GM19023 (cell line): ENCODE measurements around the gene NOS3.

ENCODE experiments used
- ATAC-seq: cut with Tn5 transposase; IDR thresholded peaks from one replicate; pipeline ENCODE4 v1.9.1; 2021; ENCODE audit warnings: mild to moderate bottlenecking, moderate library complexity; ENCODE audit not compliant: unreplicated experiment

Gene NOS3

GRCh38 chr7:151053751-151054150 is 62.9 kb downstream of the NOS3 start:
- no peak for ATAC-seq

DNA sequence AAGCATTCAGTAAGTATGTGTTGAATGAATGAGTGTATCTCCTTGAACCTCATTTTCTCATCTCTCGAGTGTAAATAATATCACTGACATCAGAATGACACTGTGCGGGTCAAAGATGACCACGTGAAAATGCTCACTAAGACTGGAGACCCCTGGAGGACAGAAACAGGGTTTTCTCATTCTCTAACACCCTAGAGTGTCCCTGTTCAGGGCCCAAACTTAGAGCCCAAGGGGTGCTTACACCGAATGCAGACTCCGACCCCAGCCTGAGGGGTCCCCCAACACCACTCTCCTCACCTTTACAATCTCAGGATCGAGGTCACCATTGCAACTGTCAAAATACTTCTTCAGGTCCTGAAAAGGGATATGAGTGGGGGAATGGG is 65.5 kb downstream of the NOS3 start:
- ATAC-seq: no peak

DNA sequence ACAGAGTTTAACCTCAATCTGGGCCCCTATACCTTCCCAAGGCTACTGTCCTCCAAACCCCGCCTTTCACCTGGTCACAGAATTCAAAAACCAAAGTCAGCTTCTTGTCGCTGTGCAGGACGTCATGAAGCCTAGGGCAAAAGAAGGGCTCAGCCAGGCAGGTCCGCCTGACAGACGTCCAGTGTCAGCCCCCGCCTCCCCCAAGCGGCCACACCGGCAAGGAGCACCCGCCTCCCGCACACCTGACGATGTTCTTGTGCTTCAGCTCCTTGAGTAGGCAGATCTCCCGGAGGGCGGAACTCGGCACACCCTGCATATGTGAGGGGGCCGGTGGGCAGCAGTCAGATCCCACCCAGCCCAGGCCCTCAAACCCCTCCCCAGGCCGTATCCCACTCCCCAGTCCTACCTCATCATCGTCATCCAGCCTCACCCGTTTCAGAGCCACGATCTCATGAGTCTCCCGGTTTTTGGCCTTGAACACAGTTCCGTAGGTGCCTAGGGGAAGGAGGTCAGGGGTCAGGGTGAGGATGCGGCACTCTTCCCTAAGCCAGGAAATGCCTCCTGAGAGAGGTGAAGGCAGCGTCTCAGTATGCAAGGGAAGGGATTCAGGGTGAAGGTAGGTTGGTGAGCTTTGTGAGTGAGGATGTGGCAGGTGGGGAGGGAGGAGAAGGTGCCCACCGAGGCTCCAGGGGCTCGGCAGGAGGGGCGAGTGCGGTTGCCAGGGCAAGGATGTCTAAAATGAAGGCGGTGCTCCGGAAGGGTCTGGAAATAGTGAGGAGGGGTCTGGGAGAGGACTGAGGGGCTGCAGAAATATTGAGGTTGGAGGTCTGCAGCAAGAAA is 66.1 kb downstream of the NOS3 start:
- no peak for ATAC-seq

- peak; percentile 16 for ATAC-seq
These were observed 66.7 kb downstream of the NOS3 start, which contains the start of gene CDK5 for GRCh38 chr7:151057506-151057988. CDK5 (minus strand) TSS chr7:151057897; CDS start chr7:151057848, 49 bp downstream.

- peak; percentile 87 for ATAC-seq
These were observed 67.4 kb downstream of the NOS3 start for GRCh38 chr7:151057989-151058780.

DNA sequence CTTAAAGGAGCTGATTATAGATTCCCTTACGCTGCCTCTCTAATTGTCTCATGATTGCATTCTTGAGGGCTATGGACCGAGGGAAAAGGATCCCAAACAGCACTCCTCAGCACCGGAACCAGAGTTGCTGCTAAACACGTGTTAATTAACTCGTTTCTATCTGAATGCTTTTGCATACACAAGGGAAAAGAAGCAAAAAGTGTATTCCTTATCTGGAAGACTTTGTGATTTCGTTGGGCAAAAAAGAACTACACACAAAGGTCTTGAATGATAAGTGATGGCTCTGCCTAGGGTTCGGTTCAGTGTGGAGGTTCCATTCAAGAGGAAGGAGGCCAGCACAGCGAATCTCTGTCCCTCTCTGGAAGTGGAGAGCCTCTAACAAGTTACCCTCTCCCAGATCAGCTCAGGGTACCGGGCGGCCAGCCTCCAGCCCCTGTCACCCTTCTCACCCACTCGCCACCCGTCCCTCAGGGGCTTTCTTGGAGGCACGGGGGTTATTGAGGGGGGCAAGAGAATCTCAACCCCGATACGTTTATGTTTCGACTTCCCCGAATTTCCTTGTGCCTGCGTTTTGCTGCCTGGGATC is 68.1 kb downstream of the NOS3 start:
- ATAC-seq: no peak

DNA sequence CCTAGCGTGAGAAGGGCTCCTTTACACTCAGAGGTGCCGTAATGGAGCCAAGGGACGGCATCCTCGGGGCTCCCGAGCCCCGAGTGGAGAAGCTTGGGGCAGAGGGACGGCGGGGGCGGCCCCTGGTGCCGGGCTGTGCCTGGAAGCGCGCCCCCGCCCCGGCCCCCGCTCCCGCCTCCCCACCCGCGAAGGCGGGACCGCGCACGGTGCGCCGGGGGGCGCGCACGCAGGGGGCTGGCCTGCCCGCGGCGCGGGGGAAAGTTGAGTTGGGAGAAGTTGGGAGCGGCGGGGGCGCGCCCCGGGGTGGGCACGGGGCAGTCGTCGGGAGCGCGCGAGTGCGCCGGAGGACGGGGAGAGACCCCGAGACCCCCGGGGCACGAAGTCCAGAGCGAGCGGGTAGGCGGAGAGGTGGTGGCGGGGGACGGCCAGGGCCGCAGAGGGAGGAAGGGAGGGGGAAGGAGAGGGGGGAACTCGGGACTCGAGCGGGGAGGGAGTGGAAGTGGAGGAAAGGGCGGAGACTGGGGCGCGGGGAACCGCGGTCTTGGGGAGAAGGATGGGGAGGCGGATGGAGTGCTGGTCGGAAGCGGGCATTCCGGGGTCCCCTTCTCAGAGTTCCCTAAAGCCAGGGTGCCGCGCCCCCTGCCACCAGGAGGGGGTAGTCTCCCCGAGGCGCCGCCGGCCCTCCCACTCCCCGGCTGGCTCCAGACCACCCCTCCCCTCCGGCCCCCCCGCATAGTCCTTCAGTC is 68.7 kb downstream of the NOS3 start, which contains the start of gene SLC4A2:
SLC4A2 (plus strand) TSS at position 223 of the 746 bp plus-strand sequence. CDS start 2,399 bp downstream, outside the sequence.
- peak; percentile 36 for ATAC-seq

DNA sequence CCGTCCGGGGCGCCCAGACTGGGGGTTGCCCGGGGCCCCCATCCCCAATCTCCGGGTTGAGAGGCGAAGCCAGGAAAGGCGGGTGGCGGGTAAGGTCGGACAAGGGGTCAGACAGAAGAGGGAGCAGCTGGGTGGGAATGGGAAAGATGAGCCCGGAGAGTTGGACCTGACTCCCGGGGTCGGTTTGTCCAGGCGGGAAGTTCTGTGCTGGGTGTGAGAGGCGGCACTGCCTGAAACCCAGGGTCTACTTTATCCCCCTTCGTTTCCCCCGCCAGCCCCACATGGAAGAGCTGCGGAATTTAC is 69.2 kb downstream of the NOS3 start:
- ATAC-seq: no peak

DNA sequence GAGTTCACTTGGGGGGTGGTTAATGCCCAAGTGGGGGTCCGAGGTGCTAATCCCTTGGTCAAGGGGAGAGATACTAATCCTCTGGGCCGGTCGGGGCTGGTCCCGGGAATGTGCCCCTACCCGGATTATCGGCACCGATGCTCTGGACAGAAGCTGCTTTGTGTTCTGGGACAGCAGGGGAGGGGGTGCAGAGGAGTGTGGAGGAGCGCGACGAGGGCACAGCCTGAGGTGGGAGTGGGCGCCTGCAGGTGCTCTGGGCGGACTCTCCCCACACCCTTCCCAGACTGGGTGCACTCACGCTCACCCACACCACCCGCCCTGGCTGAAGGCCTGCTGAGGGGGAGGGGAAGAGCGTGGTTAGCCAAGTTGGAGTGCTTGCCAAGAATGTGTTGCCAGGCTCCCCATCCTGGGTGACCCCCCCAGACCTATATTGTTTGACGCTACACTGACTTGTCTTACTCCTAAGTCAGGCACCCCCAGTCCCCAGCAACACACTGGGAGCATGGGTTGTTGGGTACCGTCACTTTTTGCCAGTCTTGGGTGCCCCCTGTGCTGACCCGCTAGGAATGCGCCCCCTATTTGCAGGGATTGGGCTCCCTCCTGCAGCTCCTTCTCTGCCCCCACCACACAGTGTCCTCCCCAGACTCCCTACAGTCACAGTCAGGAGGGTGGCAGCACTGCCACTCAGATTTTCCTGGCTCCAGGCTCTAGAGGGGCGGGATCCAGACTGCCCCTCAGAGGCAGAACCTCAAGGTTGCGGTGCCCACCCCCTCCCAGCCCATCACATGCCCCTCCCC is 69.8 kb downstream of the NOS3 start:
- ATAC-seq: no peak

- no peak for ATAC-seq
These were observed 70.6 kb downstream of the NOS3 start for GRCh38 chr7:151061213-151062110.

DNA sequence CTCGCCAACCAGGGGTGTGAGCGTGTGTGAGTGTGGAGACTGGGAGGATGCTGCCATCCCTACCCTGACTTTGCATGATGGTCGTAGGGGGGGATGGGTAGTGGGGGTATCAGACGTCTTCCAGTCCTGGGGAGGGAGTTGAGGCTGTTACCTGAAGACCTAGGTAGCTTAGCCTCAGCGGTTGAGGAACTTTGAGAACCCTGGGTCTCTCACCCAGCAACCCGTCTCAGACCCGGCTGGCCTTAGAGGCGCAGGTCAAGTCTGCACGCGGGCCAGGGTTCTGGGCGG is 71.2 kb downstream of the NOS3 start:
- ATAC-seq: no peak

DNA sequence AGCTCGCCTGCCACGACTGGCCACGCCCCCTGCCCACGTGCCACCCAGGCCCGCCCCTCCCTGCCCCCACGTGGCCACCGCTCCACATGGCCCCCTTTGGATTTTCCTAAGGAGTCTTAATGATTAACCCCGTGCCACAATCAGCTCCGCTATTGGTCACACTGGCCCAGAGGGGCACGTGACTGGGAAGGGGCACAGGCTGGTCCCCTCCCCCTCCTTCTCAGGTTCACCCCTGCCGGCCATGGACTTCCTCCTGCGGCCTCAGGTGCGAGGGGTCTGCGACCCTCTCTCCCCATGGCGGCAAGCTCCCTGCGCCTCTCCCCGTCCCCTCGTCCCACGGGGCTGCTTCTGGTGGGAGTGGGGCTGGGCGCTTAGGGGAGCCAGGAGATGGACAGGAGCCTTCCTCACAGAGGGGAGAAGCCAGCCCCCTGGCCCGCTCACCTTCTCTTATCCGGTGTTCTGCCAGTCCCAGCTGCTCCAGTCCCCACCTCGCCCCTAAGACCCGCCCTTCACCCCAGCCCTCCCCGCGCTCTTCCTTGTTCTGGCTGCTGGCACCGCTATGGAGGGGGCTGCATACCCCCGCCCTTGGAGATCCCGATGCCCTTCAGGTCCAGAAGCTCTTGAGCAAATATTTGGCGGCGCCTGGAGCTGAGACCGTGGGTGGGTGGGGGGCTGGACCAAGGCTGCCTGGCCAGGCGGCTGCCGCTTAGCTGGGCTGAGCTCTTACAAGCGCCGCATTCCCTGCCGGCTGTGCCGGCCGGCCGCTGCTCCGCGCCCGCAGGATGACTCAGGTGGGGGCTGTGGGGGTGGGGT is 71.8 kb downstream of the NOS3 start:
- no peak for ATAC-seq

- no peak for ATAC-seq
These were observed 72.4 kb downstream of the NOS3 start for GRCh38 chr7:151063212-151063561.
